Loucy (cell line): ENCODE measurements around the gene MCFD2.

Experiments used
- EZH2phosphoT487 ChIP-seq: fragments of 200-600 bp; IDR thresholded peaks from 2 replicates; pipeline ENCODE4 v1.6.1; 2018; ENCODE audit warnings: antibody characterized with exemption, mild to moderate bottlenecking, moderate library complexity, borderline replicate concordance
- TF ChIP-seq, protein P1 (sequence below): fragments of 200-600 bp; sonication (generic); conservative IDR thresholded peaks from 2 replicates; pipeline ENCODE4 v1.5.1; 2014; ENCODE audit warnings: mild to moderate bottlenecking, antibody characterized with exemption, low read length

DNA sequence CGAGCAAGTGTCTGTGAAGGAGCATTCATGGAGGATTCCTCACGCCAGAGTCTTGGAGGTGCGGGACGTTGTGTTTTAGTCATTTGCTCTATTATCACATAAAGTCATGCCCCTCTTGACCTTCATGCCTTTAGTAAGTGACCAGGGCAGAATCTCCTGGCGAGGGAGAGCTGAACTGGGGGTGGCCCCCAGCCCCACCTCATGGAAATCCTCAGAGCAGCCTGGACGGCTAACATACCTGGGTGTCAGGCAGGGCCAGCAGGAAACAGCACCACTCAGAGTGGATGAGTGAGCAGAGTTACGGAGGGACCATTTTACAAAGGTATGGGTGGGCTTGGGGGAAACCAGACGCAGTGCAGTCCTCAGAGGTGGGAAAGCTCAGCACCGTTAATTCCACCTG is 56.1 kb downstream of the MCFD2 start:
- TF ChIP-seq, protein P1, sequence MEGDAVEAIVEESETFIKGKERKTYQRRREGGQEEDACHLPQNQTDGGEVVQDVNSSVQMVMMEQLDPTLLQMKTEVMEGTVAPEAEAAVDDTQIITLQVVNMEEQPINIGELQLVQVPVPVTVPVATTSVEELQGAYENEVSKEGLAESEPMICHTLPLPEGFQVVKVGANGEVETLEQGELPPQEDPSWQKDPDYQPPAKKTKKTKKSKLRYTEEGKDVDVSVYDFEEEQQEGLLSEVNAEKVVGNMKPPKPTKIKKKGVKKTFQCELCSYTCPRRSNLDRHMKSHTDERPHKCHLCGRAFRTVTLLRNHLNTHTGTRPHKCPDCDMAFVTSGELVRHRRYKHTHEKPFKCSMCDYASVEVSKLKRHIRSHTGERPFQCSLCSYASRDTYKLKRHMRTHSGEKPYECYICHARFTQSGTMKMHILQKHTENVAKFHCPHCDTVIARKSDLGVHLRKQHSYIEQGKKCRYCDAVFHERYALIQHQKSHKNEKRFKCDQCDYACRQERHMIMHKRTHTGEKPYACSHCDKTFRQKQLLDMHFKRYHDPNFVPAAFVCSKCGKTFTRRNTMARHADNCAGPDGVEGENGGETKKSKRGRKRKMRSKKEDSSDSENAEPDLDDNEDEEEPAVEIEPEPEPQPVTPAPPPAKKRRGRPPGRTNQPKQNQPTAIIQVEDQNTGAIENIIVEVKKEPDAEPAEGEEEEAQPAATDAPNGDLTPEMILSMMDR, result no peak
- TF ChIP-seq EZH2phosphoT487, result no peak
